Right ventricle myocardium superior (tissue), 1 donor: ENCODE measurements around the gene COASY. TPM values are rescaled to one million over a fixed set of nuclear protein-coding genes. Genes with fewer than 3 reads are reported as not detected.
"Not testable (repeated sequence)": the region's sequence is repeated elsewhere in the genome, so short reads cannot be mapped to it uniquely, and the experiment has no call there.

Experiments
- ATAC-seq: fragments of 200-7000 bp; cut with Tn5 transposase; one replicate; pipeline ENCODE4 v1.9.1; 2020; ENCODE audit warnings: mild to moderate bottlenecking; ENCODE audit not compliant: poor library complexity
- DNase-seq: peaks from one replicate; pipeline ENCODE4 v3.0.0-alpha.2; 2020
- intact Hi-C: fragments of 100-400 bp; cut with DNase I; formaldehyde crosslinking; loops from one replicate; pipeline ENCODE4 v1.11.2; 2022
- total RNA-seq: library from RNA; stranded (reverse); fragmentation: NEBNext Ultra II Directional; extraction: Animal tissue kit (Norgen Biotek cat#: 25700); gene quantifications from one replicate; pipeline ENCODE4 v1.2.1, GENCODE V29; 2021
- donor health status: DM: no; HTN: yes; CAD: no; lungs with severe emphysema.

The COASY gene
- total RNA-seq, 1 donor from 2014 or later, result 41.6 TPM

- DNase-seq (no peak), ATAC-seq (peak; percentile 69)
- intact Hi-C loops, result loop anchor here (5.0 to 10.0 kb wide), 2 partner anchors 97 to 179 kb away; partner anchors contain the start of genes CCR10, CNTNAP1 and RAMP2
Measured at GRCh38 chr17:42585353-42585752, 23.4 kb downstream of the COASY start.

DNA sequence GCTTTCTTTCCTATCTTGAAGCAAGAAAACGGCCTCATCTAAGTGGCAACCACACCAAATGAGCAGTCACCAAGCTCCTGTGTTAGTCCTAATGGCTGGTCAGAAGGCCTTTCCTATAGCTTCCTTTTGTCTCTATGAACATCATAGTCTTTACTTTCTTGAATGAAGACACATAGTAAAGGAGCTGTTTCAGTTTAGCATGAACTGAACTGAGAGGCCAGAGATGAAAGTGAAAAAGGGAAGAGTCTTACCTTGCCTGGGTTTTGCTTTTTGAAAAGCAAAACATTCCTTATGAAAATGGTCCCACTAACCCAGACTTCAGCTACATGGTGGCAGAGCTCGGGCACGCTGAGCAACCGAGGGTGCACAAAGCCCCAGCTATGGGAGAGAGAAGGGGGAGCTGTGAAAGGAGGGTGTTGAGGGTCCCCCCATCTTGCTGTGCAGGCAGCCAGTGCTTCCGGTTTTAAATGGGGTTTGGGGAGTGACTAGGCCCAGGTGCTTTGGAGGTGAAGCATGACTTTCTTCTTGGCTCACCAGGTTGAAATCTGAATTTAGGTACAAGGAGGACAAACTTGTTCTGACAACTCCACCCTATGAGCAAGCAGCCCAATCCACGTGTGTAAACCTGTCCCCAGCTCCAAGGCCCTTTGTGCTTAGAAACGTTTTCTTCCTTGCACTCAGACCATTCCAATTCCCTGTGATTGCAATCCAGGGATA, 24.7 kb downstream of the COASY start:
- no peak for ATAC-seq
- DNase-seq, result no peak
- intact Hi-C loops, result loop anchor here (5.0 to 10.0 kb wide), 2 partner anchors 96 to 178 kb away; partner anchors contain the start of genes CCR10, CNTNAP1 and RAMP2

DNA sequence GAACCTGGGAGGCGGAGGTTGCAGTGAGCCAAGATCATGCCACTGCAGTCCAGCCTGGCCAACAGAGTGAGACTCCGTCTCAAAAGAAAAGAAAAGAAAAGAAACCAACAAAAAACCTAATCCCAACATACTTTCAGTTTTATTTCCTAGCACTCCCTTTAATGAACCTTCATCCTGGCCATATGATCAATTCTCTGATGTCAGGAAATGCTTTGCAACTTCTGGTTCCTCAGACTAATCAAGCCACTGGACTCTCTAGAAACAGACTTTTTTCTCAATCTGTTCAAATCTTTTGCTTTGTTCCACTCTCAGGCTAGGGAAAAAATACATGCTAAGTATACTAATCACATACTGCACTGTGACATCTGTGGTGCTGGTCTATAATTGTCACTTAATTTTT, 28.9 kb downstream of the COASY start:
- ATAC-seq, result no peak
- intact Hi-C loops, result no loop called here

DNA sequence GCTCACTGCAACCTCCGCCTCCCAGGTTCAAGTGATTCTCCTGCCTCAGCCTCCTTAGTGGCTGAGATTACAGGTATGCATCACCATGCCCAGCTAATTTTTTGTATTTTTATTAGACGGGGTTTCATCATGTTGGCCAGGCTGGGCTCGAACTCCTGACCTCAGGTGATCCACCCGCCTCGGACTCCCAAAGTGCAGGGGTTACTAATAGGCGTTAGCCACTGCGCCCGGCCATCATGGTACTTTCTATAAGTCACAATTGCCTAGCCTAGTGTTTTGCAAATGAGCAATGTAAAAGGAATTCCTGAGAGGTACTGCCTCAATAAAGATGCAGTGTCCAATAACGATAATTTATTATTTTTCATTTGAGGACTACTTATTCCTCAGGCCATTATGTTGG, 29.5 kb downstream of the COASY start:
- ATAC-seq (no peak), DNase-seq (no peak)
- intact Hi-C loops, result no loop called here

More for the DNA sequence above, 28.9 kb downstream of the COASY start:
- no peak for DNase-seq

DNA sequence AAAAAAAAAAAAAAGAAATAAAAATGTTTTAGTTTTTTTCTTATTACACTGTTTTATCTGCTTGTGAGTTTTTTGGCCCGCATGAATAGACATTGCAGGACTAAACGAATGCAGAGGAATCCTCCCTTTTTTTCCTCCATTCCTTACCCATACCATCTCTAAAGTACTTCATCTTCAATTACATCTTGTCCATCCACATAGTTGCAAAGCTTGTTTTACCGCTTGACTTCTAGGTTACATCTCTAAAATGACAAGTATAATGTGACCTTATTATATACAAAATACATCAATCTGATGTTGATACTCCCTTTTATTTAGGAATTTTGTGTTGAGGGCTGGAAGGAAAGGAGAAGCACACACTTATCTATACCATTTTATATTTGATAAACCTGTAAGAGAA, 34.4 kb downstream of the COASY start:
- DNase-seq (no peak), ATAC-seq (no peak)
- intact Hi-C loops, result no loop called here

DNA sequence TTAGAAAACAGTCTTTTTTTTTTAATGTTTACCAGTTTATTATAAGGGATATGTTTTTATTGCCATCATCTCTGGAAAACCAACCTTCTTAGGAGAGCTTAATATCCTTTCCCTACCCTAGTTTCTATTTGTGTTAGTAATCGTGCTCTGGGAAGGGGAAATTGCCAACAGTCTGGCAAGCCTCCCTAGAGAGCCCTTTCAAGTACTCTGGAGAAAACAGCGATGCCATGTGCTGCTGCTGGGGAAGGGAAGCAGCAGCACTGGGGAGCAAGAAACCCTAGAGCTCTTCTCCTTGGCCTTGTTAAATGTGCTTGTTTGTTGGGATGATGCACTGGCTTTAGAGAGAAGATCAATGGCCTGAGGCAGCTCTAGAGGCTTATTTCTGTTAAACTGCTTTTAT, 37.0 kb downstream of the COASY start:
- intact Hi-C loops, result no loop called here
- ATAC-seq (peak; percentile 90), DNase-seq (no peak)

DNA sequence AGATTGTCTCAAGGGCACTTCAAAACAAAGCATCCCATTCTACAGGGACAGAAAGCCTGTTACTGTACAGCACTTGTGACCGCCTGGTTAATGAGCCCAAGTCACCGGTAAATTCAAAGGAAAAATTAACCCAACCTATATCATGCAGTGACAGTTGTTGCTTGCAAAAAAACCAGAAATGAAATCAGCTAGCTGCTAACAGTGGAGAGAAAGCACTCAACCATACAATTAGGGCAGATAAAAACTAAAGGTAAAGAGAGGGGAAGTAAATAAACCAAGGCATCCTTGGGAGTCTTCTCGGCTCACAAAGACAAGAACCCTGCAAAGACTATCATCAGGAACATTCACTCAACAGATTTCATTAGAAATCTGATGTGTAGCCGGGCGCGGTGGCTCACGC, 41.4 kb downstream of the COASY start:
- ATAC-seq (no peak), DNase-seq (no peak)
- intact Hi-C loops, result no loop called here

- DNase-seq (no peak), ATAC-seq (no peak)
- intact Hi-C loops, result loop anchor here (5.0 kb wide), 1 partner anchor 70 kb away; the partner anchor contains the start of gene PLEKHH3
Measured at GRCh38 chr17:42607769-42608168, 45.8 kb downstream of the COASY start.

DNA sequence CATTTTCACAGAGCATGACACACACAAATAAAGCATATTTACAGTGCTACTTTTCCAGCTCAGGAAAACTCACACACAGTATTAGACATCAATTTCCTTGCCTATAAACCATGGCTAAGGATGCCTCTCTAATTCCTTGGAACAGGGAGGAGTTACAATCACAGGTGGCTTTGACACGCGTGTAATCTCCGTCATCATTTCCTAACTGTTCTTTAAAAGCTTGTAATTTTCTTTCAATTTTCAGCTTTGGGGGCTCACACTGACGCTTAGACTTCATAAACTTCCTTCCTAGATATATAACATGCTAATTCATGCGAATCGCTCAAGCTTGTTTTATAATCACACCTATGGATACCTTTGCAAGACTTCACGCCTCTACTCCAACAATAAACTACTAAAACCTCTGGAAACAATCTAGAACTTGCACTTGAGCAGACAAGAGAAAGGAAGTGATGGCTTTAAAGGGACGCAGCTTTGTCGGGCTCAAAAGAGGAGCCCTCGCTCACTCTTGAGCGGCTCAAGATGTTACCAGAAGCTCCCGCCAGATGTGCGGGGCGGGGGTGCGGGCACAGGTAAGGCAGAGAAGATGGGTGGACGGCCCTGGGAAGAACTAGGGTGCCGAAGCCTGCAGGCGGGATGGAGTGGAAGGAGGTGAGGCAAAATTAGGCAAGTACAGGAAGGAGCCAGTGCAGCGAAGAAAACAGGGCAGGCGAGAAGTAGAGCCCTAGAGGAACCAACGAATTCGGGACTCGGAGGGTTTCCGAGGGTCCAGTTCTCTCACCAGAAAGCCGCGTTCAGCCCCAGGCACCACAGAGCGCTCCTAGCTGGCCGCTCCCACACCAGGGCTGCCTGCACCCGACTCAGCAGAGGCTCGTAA, 46.6 kb downstream of the COASY start:
- peak; percentile 68 for ATAC-seq
- intact Hi-C loops, result loop anchor here (5.0 kb wide), 1 partner anchor 69 kb away; the partner anchor contains the start of gene PLEKHH3
- peak; percentile 48 for DNase-seq

- intact Hi-C loops, result loop anchor here (5.0 kb wide), 1 partner anchor 68 kb away; the partner anchor contains the start of gene PLEKHH3
- DNase-seq (peak; percentile 100), ATAC-seq (peak; percentile 98)
Measured at GRCh38 chr17:42609182-42609813, 47.4 kb downstream of the COASY start, which contains the start of the genes RETREG3 and TUBG1. TSS of gene RETREG3 (minus strand) at chr17:42609374. CDS start at chr17:42609324, 50 bp downstream. TSS of gene TUBG1 (plus strand) at chr17:42609683. CDS start at chr17:42609738, 55 bp downstream.

DNA sequence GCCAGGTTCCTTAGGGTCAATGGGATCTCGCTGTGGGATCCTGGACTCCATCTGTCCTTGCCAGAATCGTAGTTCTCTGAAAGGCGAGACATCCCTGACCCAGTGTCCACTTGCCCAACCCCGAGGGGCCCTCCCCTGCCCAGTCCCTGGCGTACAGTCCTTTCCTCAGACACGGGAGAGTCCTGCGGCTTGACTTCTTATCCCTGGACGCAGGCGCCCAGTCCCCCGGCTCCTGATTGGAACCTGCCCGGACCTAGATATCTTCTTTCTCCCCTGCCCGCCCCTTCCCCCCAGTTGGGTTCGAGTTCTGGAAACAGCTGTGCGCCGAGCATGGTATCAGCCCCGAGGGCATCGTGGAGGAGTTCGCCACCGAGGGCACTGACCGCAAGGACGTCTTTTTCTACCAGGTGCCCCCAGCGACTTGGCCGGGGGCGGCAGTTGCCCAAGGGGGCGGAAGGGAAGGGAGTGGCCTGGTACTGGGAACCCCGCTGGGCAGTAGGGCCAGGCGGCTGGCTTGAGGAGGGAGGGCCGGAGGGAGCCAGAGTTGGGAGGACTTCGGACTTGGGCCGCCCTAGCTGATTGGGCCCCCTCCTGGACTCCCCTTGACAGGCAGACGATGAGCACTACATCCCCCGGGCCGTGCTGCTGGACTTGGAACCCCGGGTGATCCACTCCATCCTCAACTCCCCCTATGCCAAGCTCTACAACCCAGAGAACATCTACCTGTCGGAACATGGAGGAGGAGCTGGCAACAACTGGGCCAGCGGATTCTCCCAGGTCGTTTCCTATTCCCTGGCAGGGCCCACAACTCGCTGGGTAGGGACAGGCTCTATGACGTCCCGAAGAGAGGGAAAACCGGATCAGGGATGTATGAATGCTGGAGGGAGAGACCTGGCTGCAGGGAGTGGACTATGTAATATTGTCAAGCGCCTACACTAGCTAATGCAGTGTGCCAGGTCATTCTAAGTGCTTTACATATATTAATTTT, 48.2 kb downstream of the COASY start:
- peak; percentile 29 for ATAC-seq
- intact Hi-C loops, result loop anchor here (5.0 kb wide), 1 partner anchor 67 kb away; the partner anchor contains the start of gene PLEKHH3
- not testable (repeated sequence) for DNase-seq

GRCh38 chr17:42612013-42612412, 50.1 kb downstream of the COASY start:
- DNase-seq (no peak), ATAC-seq (no peak)
- intact Hi-C loops, result no loop called here

DNA sequence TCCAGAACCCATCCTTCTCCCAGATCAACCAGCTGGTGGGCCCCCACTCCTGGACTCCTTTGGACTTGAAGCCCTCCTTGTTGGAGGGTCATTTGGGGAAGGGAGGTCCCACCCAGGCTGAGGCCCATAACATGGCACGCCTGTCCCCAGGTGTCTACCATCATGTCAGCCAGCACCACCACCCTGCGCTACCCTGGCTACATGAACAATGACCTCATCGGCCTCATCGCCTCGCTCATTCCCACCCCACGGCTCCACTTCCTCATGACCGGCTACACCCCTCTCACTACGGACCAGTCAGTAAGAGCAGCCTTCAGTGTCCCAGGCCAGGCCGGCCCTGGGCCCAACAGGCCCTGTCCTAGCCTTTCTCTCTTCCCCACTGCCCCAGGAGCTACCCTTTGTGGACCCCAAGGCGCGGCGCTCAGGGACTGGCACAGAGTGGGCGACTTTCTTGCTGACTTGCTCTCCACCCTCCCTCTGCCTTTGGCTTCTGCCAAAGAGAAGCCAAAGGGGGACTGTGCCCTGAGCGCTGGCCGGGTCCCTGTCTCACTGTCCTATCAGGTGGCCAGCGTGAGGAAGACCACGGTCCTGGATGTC, 51.8 kb downstream of the COASY start:
- ATAC-seq (no peak), DNase-seq (no peak)
- intact Hi-C loops, result no loop called here
